OCI-LY7 (cell line): ENCODE data around the gene GJB2. TPM values are rescaled to one million over a fixed set of nuclear protein-coding genes. Genes with fewer than 3 reads are reported as not detected.

Experiments
- BruUV-seq: library from RNA; stranded (reverse); fragments of 400-500 nt; replicated peaks from 2 replicates; lab custom pipeline; 2021; lab: Mats Ljungman, UMichigan
- CTCF ChIA-PET: fragments of 300-600 bp; sonication (Branson Sonifier 250); formaldehyde crosslinking; loops from one replicate; lab custom pipeline; 2022; ENCODE audit warnings: antibody characterized with exemption; ENCODE audit not compliant: unreplicated experiment; lab: Charles Lee
- POLR2A ChIA-PET: fragments of 300-600 bp; sonication (Branson Sonifier 250); formaldehyde crosslinking; loops from one replicate; lab custom pipeline; 2022; ENCODE audit warnings: antibody characterized with exemption; lab: Charles Lee
- DNase-seq: peaks from one replicate; pipeline ENCODE4 v3.0.0-alpha.2; 2015; ENCODE audit warnings: low spot score
- H2AFZ ChIP-seq: fragments of 200-600 bp; sonication (generic), shearing (Covaris generic); 2 replicates; pipeline ENCODE4 v1.6.1; 2014; ENCODE audit warnings: mild to moderate bottlenecking, antibody characterized with exemption, low read length, moderate library complexity
- H3K27ac ChIP-seq: fragments of 200-600 bp; sonication (generic); 2 replicates; pipeline ENCODE4 v1.5.1; 2014; ENCODE audit warnings: mixed run types, low read depth, mild to moderate bottlenecking, moderate library complexity, low read length, inconsistent platforms; ENCODE audit not compliant: poor library complexity, severe bottlenecking
- H3K36me3 ChIP-seq: fragments of 200-600 bp; sonication (generic); 2 replicates; pipeline ENCODE4 v1.6.1; 2014; ENCODE audit warnings: mild to moderate bottlenecking, antibody characterized with exemption, low read length, moderate library complexity, mixed read lengths; ENCODE audit not compliant: insufficient read depth
- H3K4me1 ChIP-seq: fragments of 200-600 bp; sonication (generic); 2 replicates; pipeline ENCODE4 v1.5.1; 2014; ENCODE audit warnings: mild to moderate bottlenecking, low read length; ENCODE audit not compliant: insufficient read depth, poor library complexity, severe bottlenecking
- H3K4me2 ChIP-seq: fragments of 200-600 bp; sonication (generic); 2 replicates; pipeline ENCODE4 v1.6.1; 2014; ENCODE audit warnings: mild to moderate bottlenecking, low read length
- H3K4me3 ChIP-seq: fragments of 200-600 bp; sonication (generic); 2 replicates; pipeline ENCODE4 v1.5.1; 2014; ENCODE audit warnings: mild to moderate bottlenecking, low read depth, low read length; ENCODE audit not compliant: poor library complexity, severe bottlenecking
- H3K79me2 ChIP-seq: fragments of 200-600 bp; sonication (generic); 2 replicates; pipeline ENCODE4 v1.6.1; 2016; ENCODE audit warnings: low read depth, mild to moderate bottlenecking, low read length, moderate library complexity, mixed read lengths; ENCODE audit not compliant: insufficient read depth
- H3K9me2 ChIP-seq: fragments of 200-600 bp; sonication (generic); 2 replicates; pipeline ENCODE4 v1.6.1; 2016; ENCODE audit warnings: mild to moderate bottlenecking, low read length, mixed read lengths; ENCODE audit not compliant: insufficient read depth
- H3K9me3 ChIP-seq: fragments of 200-600 bp; sonication (generic); 2 replicates; pipeline ENCODE4 v1.6.1; 2014; ENCODE audit warnings: mild to moderate bottlenecking, mixed run types, low read length, mixed read lengths
- H4K20me1 ChIP-seq: fragments of 200-600 bp; sonication (generic); 2 replicates; pipeline ENCODE4 v1.6.1; 2014; ENCODE audit warnings: mild to moderate bottlenecking, antibody characterized with exemption, low read length, moderate library complexity, mixed read lengths; ENCODE audit not compliant: insufficient read depth
- EZH2phosphoT487 ChIP-seq: fragments of 200-600 bp; sonication (generic); IDR thresholded peaks from 2 replicates; pipeline ENCODE4 v1.6.1; 2018; ENCODE audit warnings: low read depth, borderline replicate concordance, mild to moderate bottlenecking, mixed run types, antibody characterized with exemption, low read length, moderate library complexity, mixed read lengths
- intact Hi-C: fragments of 100-400 bp; cut with micrococcal nuclease; formaldehyde crosslinking; loops from one replicate; pipeline ENCODE4 v1.10.0; 2022; ENCODE audit not compliant: unreplicated experiment
- total RNA-seq, 2 experiments: library from RNA; depleted of rRNA in 1 of 2; stranded (reverse); fragments of >200 nt in 1 of 2; shearing (Covaris generic) in 1 of 2; gene quantifications; 2 replicates each; pipeline ENCODE4 v1.2.3, GENCODE V29; 2014 to 2022
- TF ChIP-seq, protein P1 (sequence below): fragments of 200-600 bp; sonication (generic); conservative IDR thresholded peaks from 2 replicates; pipeline ENCODE4 v1.5.1; 2014; ENCODE audit warnings: mild to moderate bottlenecking, antibody characterized with exemption, low read length, moderate library complexity, mixed read lengths

Gene GJB2
- total RNA-seq, 2 experiments from 2014 or later = not detected

DNA sequence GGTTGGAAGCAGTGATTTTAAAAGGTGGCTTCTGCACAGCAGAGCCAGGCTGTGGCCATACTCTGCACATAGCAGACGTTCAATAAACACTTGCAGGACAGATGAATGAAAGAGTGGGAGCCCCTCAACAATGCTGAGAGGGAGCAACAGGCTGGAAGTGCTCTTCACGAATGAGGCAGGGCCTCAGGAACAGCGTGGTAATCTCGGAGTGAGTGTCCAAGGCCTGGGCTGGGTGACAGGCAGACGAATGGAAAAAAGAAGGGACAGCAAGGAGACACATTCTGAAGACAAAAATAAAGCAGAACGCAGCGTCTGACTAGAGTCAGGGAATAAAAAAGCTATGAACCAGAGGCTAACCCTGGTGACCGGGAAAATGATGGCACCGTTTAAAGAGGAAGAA lies 43.0 kb downstream of the GJB2 start:
- no peaks in the 10 kb centered on the region for H3K9me2 ChIP-seq
- CTCF ChIA-PET = no interaction called here
- H3K4me2 ChIP-seq = no peak overlapping the region
- intact Hi-C loops = no loop called here
- H4K20me1 ChIP-seq = no peaks in the 10 kb centered on the region
- no peaks in the 10 kb centered on the region for H3K9me3 ChIP-seq
- DNase-seq = no peak
- H3K4me3 ChIP-seq = no peak overlapping the region
- no TSS peak for BruUV-seq
- H2AFZ ChIP-seq = no peak overlapping the region
- H3K4me1 ChIP-seq = no peaks in the 10 kb centered on the region
- no peak overlapping the region for H3K27ac ChIP-seq
- H3K79me2 ChIP-seq = no peaks in the 10 kb centered on the region
- no peaks in the 10 kb centered on the region for H3K36me3 ChIP-seq
- TF ChIP-seq, protein P1, sequence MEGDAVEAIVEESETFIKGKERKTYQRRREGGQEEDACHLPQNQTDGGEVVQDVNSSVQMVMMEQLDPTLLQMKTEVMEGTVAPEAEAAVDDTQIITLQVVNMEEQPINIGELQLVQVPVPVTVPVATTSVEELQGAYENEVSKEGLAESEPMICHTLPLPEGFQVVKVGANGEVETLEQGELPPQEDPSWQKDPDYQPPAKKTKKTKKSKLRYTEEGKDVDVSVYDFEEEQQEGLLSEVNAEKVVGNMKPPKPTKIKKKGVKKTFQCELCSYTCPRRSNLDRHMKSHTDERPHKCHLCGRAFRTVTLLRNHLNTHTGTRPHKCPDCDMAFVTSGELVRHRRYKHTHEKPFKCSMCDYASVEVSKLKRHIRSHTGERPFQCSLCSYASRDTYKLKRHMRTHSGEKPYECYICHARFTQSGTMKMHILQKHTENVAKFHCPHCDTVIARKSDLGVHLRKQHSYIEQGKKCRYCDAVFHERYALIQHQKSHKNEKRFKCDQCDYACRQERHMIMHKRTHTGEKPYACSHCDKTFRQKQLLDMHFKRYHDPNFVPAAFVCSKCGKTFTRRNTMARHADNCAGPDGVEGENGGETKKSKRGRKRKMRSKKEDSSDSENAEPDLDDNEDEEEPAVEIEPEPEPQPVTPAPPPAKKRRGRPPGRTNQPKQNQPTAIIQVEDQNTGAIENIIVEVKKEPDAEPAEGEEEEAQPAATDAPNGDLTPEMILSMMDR = no peak
- no peak for TF ChIP-seq EZH2phosphoT487
- POLR2A ChIA-PET = interaction anchor here (0.6 kb wide), 1 partner anchor 755 kb away, joined by 3 read pairs; no protein-coding TSS in a partner anchor

DNA sequence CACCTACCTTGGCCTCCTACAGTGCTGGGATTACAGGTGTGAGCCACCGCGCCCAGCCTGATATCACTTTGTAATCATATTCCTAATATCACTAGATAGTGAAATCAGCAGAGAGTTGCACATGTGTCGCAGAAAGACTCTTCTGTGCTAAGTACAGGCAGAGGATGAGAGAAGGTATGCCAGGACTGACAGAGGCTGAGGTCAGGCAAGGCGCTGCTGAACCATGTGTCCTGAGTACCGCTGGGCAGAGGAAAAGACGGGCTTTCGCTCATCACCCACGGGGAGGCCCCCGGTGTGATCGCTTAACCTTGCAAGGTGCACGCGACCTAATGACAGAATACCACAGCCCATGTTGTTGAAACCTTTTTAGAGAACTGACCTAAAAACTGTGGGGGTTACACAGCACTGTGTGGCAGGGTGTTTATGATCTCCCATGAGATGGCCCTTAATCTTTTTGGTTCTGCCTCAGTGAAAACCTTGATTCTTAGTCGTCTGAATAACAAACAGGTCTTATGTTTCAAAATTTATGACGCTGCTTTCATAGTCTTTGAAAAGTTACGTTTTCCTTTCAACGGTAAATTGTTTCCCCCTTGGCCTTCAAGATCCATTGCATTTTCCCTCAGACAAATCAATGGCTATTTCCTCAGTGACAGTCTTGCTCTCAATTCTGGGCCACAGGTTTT lies 44.1 kb downstream of the GJB2 start:
- H3K9me3 ChIP-seq = no peaks in the 10 kb centered on the region
- no TSS peak for BruUV-seq
- TF ChIP-seq, protein P1 = no peak
- TF ChIP-seq EZH2phosphoT487 = no peak

DNA sequence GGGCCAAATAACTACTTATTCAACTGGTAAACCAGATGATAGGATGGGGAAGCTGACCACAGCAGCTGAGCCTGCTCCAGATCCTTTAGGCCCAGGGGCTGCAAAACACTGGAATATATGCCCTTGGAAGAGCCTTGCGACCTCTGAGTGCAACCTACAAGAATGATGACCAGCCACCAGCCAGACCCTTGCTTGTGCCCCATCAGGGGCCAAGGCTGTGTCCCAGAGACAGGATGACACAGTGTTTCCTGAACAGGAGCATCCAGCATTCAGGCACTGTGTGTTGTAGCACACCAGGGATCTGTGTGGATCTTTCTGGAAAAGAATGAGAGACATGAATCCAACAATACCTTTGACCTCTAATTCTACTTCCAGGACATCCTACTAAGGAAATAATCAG lies 46.4 kb downstream of the GJB2 start:
- Histone ChIP-seq H3K4me3 (no peak overlapping the region), H3K4me2 (no peak overlapping the region), H3K9me3 (no peaks in the 10 kb centered on the region), H3K4me1 (no peaks in the 10 kb centered on the region), H2AFZ (no peak overlapping the region), H3K27ac (no peak overlapping the region), H4K20me1 (no peaks in the 10 kb centered on the region), H3K36me3 (no peaks in the 10 kb centered on the region), H3K9me2 (no peaks in the 10 kb centered on the region), H3K79me2 (no peaks in the 10 kb centered on the region)
- TF ChIP-seq, protein P1 = no peak
- TF ChIP-seq EZH2phosphoT487 = no peak
- BruUV-seq = no TSS peak
- ChIA-PET CTCF (no interaction called here), POLR2A (interaction anchor here (1.6 kb wide), 1 partner anchor 11 kb away, joined by 4 read pairs; no protein-coding TSS in a partner anchor)
- intact Hi-C loops = no loop called here
- DNase-seq = no peak

More for the DNA sequence above, 44.1 kb downstream of the GJB2 start:
- CTCF ChIA-PET = no interaction called here
- no peak overlapping the region for H3K4me2 ChIP-seq
- H3K27ac ChIP-seq = no peak overlapping the region
- DNase-seq = no peak
- intact Hi-C loops = no loop called here
- POLR2A ChIA-PET = interaction anchor here (1.1 kb wide), 1 partner anchor 23 kb away, joined by 3 read pairs; no protein-coding TSS in a partner anchor
- H2AFZ ChIP-seq = no peak overlapping the region
- no peaks in the 10 kb centered on the region for H3K79me2 ChIP-seq
- H4K20me1 ChIP-seq = no peaks in the 10 kb centered on the region
- H3K9me2 ChIP-seq = no peaks in the 10 kb centered on the region
- no peaks in the 10 kb centered on the region for H3K36me3 ChIP-seq
- H3K4me1 ChIP-seq = no peaks in the 10 kb centered on the region
- no peak overlapping the region for H3K4me3 ChIP-seq
